ENCODE data around the gene SYNC. TPM values are rescaled to one million over a fixed set of nuclear protein-coding genes. Genes with fewer than 3 reads are reported as not detected.
A peak's percentile ranks its signal among the peaks of the same experiment; 100 is the strongest.

The SYNC gene
- total RNA-seq, 4 donors from 2014 or later: 10.2 to 31.2 (median 23.7) TPM

GRCh38 chr1:32651461-32652073, 51.0 kb downstream of the SYNC start:
- no peak for DNase-seq (ENCODE audit: low spot score in 2 of 2)
- Histone ChIP-seq H3K9me3 (no peaks in the 10 kb centered on the region), H3K27me3 (no peaks in the 10 kb centered on the region), H3K27ac (peak overlapping the region; percentile 94 to 100 (median 100)), H3K4me1 (peaks cover 0 to 67% (median 25%) of the 10 kb centered on the region in 4 donors), H3K4me3 (peak overlapping the region; percentile 56 to 93 (median 71)), H3K36me3 (peaks cover 0 to 36% (median 10%) of the 10 kb centered on the region in 3 donors)
- TF ChIP-seq POLR2A (IDR thresholded peaks at IDR 0.05): no peak
- TF ChIP-seq CTCF (IDR thresholded peaks at IDR 0.05): no peak
- TF ChIP-seq EP300 (IDR thresholded peaks at IDR 0.05): no peak
- 0 to 2% methylated on average over 18 to 38 of the region's 43 CpGs for WGBS, 2 donors

GRCh38 chr1:32650752-32651460, 51.7 kb downstream of the SYNC start, which contains the start of gene RBBP4:
Gene RBBP4 (plus strand): TSS chr1:32651208. CDS start chr1:32651307, 99 bp downstream.
- TF ChIP-seq POLR2A (IDR thresholded peaks at IDR 0.05) (peak; percentile 86 to 91), CTCF (IDR thresholded peaks at IDR 0.05) (peak in 2 of 5 experiments; percentile 39 to 52), EP300 (IDR thresholded peaks at IDR 0.05) (peak; percentile 27 to 94)
- Histone ChIP-seq H3K4me3 (peak within 1 kb of the TSS; percentile 56 to 93 (median 71)), H3K27me3 (no peaks in the 10 kb centered on the region), H3K36me3 (peaks cover 0 to 32% (median 10%) of the 10 kb centered on the region in 3 donors), H3K27ac (peak within 1 kb of the TSS; percentile 99 to 100 (median 100)), H3K4me1 (peaks cover 0 to 62% (median 25%) of the 10 kb centered on the region in 4 donors), H3K9me3 (no peaks in the 10 kb centered on the region)
- peak; percentile 93 to 94 for DNase-seq (ENCODE audit: low spot score in 2 of 2)
- 0 to 2% methylated on average over 29 to 51 of the region's 67 CpGs for WGBS, 2 donors

- Histone ChIP-seq H3K4me1 (peaks cover 0 to 56% (median 25%) of the 10 kb centered on the region in 4 donors), H3K9me3 (no peaks in the 10 kb centered on the region), H3K27me3 (no peaks in the 10 kb centered on the region), H3K4me3 (peak within 1 kb of the TSS; percentile 56 to 93 (median 71)), H3K27ac (peak within 1 kb of the TSS; percentile 99 to 100 (median 100)), H3K36me3 (peaks cover 0 to 35% (median 10%) of the 10 kb centered on the region in 3 donors)
- WGBS, 2 donors: 0 to 1% methylated on average over 21 of the region's 21 CpGs
- peak; percentile 87 to 93 for DNase-seq (ENCODE audit: low spot score in 2 of 2)
- TF ChIP-seq CTCF (IDR thresholded peaks at IDR 0.05) (peak in 1 of 5 experiments; percentile 17), POLR2A (IDR thresholded peaks at IDR 0.05) (peak in 1 of 2 donors; percentile 38), EP300 (IDR thresholded peaks at IDR 0.05) (peak in 1 of 2 donors; percentile 79)
Observed at GRCh38 chr1:32650248-32650751, 52.3 kb downstream of the SYNC start, which contains the start of gene ZBTB8OS. Gene ZBTB8OS (minus strand): TSS chr1:32650550. CDS start chr1:32650529, 21 bp downstream.

GRCh38 chr1:32647308-32648134, 55.0 kb downstream of the SYNC start:
- Histone ChIP-seq H3K27me3 (no peaks in the 10 kb centered on the region), H3K4me3 (no peak overlapping the region), H3K4me1 (peaks cover 0 to 30% (median 19%) of the 10 kb centered on the region in 4 donors), H3K27ac (no peak overlapping the region), H3K36me3 (peaks cover 0 to 14% (median 0%) of the 10 kb centered on the region in 3 donors), H3K9me3 (no peaks in the 10 kb centered on the region)
- TF ChIP-seq CTCF (IDR thresholded peaks at IDR 0.05): no peak
- TF ChIP-seq EP300 (IDR thresholded peaks at IDR 0.05): no peak
- TF ChIP-seq POLR2A (IDR thresholded peaks at IDR 0.05): no peak
- WGBS, 2 donors: 76 to 82% methylated on average over 6 of the region's 6 CpGs
- DNase-seq (ENCODE audit: low spot score in 2 of 2): no peak

Measured in tibial nerve (tissue), 4 donors.